ENCODE results near the gene BIRC7. TPM values are rescaled to one million over a fixed set of nuclear protein-coding genes. Genes with fewer than 3 reads are reported as not detected.
A peak's percentile ranks its signal among the peaks of the same experiment; 100 is the strongest.

Gene BIRC7
- total RNA-seq, 1 donor from 2014 or later = not detected

DNA sequence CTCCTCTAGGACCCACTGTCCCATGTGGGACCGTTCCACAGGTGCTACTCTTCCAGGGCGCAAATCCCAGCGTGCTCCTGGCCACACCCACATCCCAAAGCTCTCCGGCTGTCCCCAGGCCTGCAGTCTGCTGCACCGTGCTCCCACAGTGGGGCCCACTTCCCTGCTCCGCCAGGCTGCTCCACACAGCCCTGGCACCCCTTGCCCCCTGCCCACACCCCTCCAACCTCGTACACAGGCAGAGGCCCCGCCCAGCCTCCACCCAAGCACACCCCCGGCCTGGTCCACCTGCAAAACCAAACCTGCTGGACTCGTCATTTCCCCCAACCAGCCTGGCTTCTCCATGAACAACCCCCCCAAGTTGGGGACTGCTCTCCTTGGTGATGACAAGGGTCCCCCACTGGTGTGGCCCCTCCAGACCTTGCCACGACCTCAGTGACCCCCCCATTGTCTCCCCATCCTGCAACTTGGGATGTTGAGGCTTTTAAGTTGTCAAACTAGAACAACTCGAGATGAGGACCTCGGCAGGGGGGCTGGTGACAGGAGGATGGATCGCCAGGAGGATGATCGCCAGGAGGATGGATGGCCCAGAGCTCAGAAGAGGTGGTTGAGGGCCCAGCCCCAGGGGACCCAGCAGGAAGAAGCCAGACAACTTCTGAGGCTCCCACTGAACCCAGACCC lies 46.9 kb upstream of the BIRC7 start:
- Histone ChIP-seq H3K27me3 (ENCODE audit: control insufficient read depth, insufficient read depth, low read length) (no peaks in the 10 kb centered on the region), H3K4me3 (ENCODE audit: low read depth, low read length) (no peak overlapping the region), H3K36me3 (ENCODE audit: control insufficient read depth, insufficient read depth, low read length) (no peaks in the 10 kb centered on the region)
- FAIRE-seq = no peak
- TF ChIP-seq CTCF (IDR thresholded peaks at IDR 0.05; ENCODE audit: insufficient read depth, low read length, severe bottlenecking) = no peak
- DNase-seq (ENCODE audit: low read depth) = no peak

DNA sequence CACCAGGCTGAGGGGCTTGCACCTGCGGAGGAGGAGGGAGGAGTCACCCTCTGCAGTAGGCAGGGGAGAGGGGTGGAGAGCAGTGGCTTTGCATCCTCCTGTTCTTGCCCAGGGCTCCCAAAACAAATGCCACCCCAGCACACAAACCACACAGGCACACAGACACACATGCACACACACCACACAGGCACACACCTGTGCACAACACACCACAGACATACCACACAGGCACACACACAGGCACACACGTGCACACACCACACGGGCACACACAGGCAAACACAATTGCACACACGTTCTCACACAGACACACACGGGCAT lies 46.4 kb upstream of the BIRC7 start:
- H3K36me3 ChIP-seq (ENCODE audit: control insufficient read depth, insufficient read depth, low read length) = no peaks in the 10 kb centered on the region
- H3K4me3 ChIP-seq (ENCODE audit: low read depth, low read length) = no peak overlapping the region
- no peak for TF ChIP-seq CTCF (IDR thresholded peaks at IDR 0.05; ENCODE audit: insufficient read depth, low read length, severe bottlenecking)
- H3K27me3 ChIP-seq (ENCODE audit: control insufficient read depth, insufficient read depth, low read length) = no peaks in the 10 kb centered on the region
- peak; percentile 90 for FAIRE-seq
- no peak for DNase-seq (ENCODE audit: low read depth)

GRCh38 chr20:63189846-63190559 lies 45.7 kb upstream of the BIRC7 start:
- Histone ChIP-seq H3K36me3 (ENCODE audit: control insufficient read depth, insufficient read depth, low read length) (no peaks in the 10 kb centered on the region), H3K27me3 (ENCODE audit: control insufficient read depth, insufficient read depth, low read length) (no peaks in the 10 kb centered on the region), H3K4me3 (ENCODE audit: low read depth, low read length) (no peak overlapping the region)
- FAIRE-seq (no peak), DNase-seq (ENCODE audit: low read depth) (no peak)
- no peak for TF ChIP-seq CTCF (IDR thresholded peaks at IDR 0.05; ENCODE audit: insufficient read depth, low read length, severe bottlenecking)

GRCh38 chr20:63190828-63191227 lies 44.9 kb upstream of the BIRC7 start:
- no peaks in the 10 kb centered on the region for H3K36me3 ChIP-seq (ENCODE audit: control insufficient read depth, insufficient read depth, low read length)
- no peak overlapping the region for H3K4me3 ChIP-seq (ENCODE audit: low read depth, low read length)
- H3K27me3 ChIP-seq (ENCODE audit: control insufficient read depth, insufficient read depth, low read length) = no peaks in the 10 kb centered on the region
- FAIRE-seq (no peak), DNase-seq (ENCODE audit: low read depth) (no peak)
- TF ChIP-seq CTCF (IDR thresholded peaks at IDR 0.05; ENCODE audit: insufficient read depth, low read length, severe bottlenecking) = no peak

- no peaks in the 10 kb centered on the region for H3K27me3 ChIP-seq (ENCODE audit: control insufficient read depth, insufficient read depth, low read length)
- FAIRE-seq (peak; percentile 81), DNase-seq (ENCODE audit: low read depth) (peak; percentile 91)
- no peaks in the 10 kb centered on the region for H3K36me3 ChIP-seq (ENCODE audit: control insufficient read depth, insufficient read depth, low read length)
- no peak for TF ChIP-seq CTCF (IDR thresholded peaks at IDR 0.05; ENCODE audit: insufficient read depth, low read length, severe bottlenecking)
- H3K4me3 ChIP-seq (ENCODE audit: low read depth, low read length) = no peak overlapping the region
These were observed 44.3 kb upstream of the BIRC7 start for GRCh38 chr20:63191400-63191799.

Measured in bronchial epithelial cell (primary cell).